Measurements from ENCODE around the gene PUS10.

DNA sequence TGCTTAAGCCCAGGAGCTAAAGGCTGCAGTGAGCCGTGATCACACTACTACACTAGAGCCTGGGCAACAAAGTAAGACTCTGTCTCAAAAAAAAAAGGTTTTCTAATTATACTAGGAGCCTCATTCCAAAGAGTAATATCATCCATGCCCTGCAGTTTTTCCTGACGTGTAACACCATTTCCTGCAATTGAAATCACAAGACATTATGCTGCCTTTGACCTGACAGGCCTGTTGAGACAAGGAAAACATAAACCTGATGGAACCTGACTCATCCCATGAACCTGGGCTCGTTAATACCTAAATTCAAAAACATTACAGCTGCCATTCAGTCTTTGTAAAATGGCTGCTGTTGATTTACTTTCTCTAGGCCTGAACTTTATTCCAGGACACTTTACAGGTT is 59.3 kb downstream of the PUS10 start:
- no peak for TF ChIP-seq CTCF (conservative IDR thresholded peaks at IDR 0.05; ENCODE audit: low read depth in 2 of 2)
- TF ChIP-seq EZH2 (IDR thresholded peaks at IDR 0.05; ENCODE audit: low read depth, unreplicated experiment): no peak
- TF ChIP-seq REST (IDR thresholded peaks at IDR 0.05; ENCODE audit: unreplicated experiment): no peak
